HepG2 (cell line): ENCODE data around the gene TOP2B. TPM values are rescaled to one million over a fixed set of nuclear protein-coding genes. Genes with fewer than 3 reads are reported as not detected.

ENCODE experiments used
- ARNT2 ChIP-seq: sonication (generic); formaldehyde crosslinking; IDR thresholded peaks from 2 replicates; pipeline ENCODE4 v1.8.0; 2022; ENCODE audit warnings: mild to moderate bottlenecking, low read depth, missing genetic modification reagents, moderate library complexity
- BORCS8-MEF2B ChIP-seq: sonication (generic); formaldehyde crosslinking; IDR thresholded peaks from 2 replicates; pipeline ENCODE4 v1.8.0; 2022; ENCODE audit warnings: mild to moderate bottlenecking, missing genetic modification reagents
- KDM5B ChIP-seq: sonication (generic); formaldehyde crosslinking; IDR thresholded peaks from 2 replicates; pipeline ENCODE4 v1.4.0; 2020; ENCODE audit warnings: missing genetic modification reagents, mild to moderate bottlenecking, borderline replicate concordance
- KLF11 ChIP-seq: IDR thresholded peaks from 2 replicates; pipeline ENCODE4 v1.6.1; 2016; ENCODE audit warnings: missing compliant biosample characterization
- NR3C1 ChIP-seq: sonication (generic); formaldehyde crosslinking; IDR thresholded peaks from 2 replicates; pipeline ENCODE4 v1.4.0; 2020; ENCODE audit warnings: missing genetic modification reagents
- PHF5A ChIP-seq: IDR thresholded peaks from one replicate; pipeline ENCODE4 v1.6.1; 2018; ENCODE audit warnings: low read depth, missing genetic modification reagents; ENCODE audit not compliant: unreplicated experiment
- PHF8 ChIP-seq: sonication (generic); formaldehyde crosslinking; IDR thresholded peaks from 2 replicates; pipeline ENCODE4 v1.5.0; 2020; ENCODE audit warnings: missing genetic modification reagents
- RARA ChIP-seq: IDR thresholded peaks from 2 replicates; pipeline ENCODE4 v1.6.1; 2016; ENCODE audit warnings: missing genetic modification reagents, missing compliant biosample characterization
- SNAPC2 ChIP-seq: sonication (generic); formaldehyde crosslinking; IDR thresholded peaks from 2 replicates; pipeline ENCODE4 v1.8.1; 2022; ENCODE audit warnings: mild to moderate bottlenecking, missing genetic modification reagents
- TOPORS ChIP-seq: sonication (generic); formaldehyde crosslinking; IDR thresholded peaks from 2 replicates; pipeline ENCODE4 v1.8.0; 2023; ENCODE audit warnings: mild to moderate bottlenecking, missing genetic modification reagents
- ZFP82 ChIP-seq: sonication (generic); formaldehyde crosslinking; IDR thresholded peaks from 2 replicates; pipeline ENCODE4 v1.5.1; 2020; ENCODE audit warnings: mild to moderate bottlenecking, missing genetic modification reagents, borderline replicate concordance
- ZNF781 ChIP-seq: sonication (generic); formaldehyde crosslinking; IDR thresholded peaks from 2 replicates; pipeline ENCODE4 v1.5.1; 2020; ENCODE audit warnings: borderline replicate concordance, mild to moderate bottlenecking, missing genetic modification reagents; ENCODE audit errors: not compliant biosample characterization
- ZSCAN22 ChIP-seq: sonication (generic); formaldehyde crosslinking; IDR thresholded peaks from 2 replicates; pipeline ENCODE4 v1.4.0; 2020; ENCODE audit warnings: mild to moderate bottlenecking, missing genetic modification reagents
- polyA plus RNA-seq, 8 experiments: library from polyadenylated mRNA; depleted of rRNA in 3 of 8; stranded (reverse) in 7 of 8; unstranded in 1 of 8; fragments of >200 nt; fragmentation: Illumina TruSeq in 4 of 8; extraction: Trizol in 4 of 8; gene quantifications; 2 replicates each; pipeline versions ENCODE4 v1.2.1 to v1.2.3, GENCODE V29; 2011 to 2016; ENCODE audit warnings: low read depth in 4 of 8, missing spikeins in 1 of 8, mixed read lengths in 1 of 8; ENCODE audit not compliant: insufficient read depth in 1 of 8
- total RNA-seq, 5 experiments: library from RNA; depleted of rRNA; stranded (reverse); fragments of >200 nt; fragmentation: Illumina TruSeq; extraction: Trizol; gene quantifications; 2 replicates each; pipeline ENCODE4 v1.2.3, GENCODE V29; 2016; ENCODE audit warnings: low read depth in 1 of 5
- TF ChIP-seq, protein P1 (sequence below): sonication (generic); formaldehyde crosslinking; IDR thresholded peaks from 2 replicates; pipeline ENCODE4 v1.8.1; 2022; ENCODE audit warnings: low read depth, mild to moderate bottlenecking, missing genetic modification reagents
- TF ChIP-seq, protein P2 (sequence below): sonication (generic); formaldehyde crosslinking; IDR thresholded peaks from 2 replicates; pipeline ENCODE4 v1.4.0; 2020; ENCODE audit warnings: mild to moderate bottlenecking, missing genetic modification reagents
- TF ChIP-seq, protein P3 (sequence below): sonication (generic); formaldehyde crosslinking; IDR thresholded peaks from 2 replicates; pipeline ENCODE4 v1.4.0; 2020; ENCODE audit warnings: missing genetic modification reagents
- TF ChIP-seq, protein P4 (sequence below): IDR thresholded peaks from 2 replicates; pipeline ENCODE4 v1.6.1; 2012; ENCODE audit warnings: inconsistent platforms
- TF ChIP-seq, protein P5 (sequence below): sonication (generic); formaldehyde crosslinking; IDR thresholded peaks from 2 replicates; pipeline ENCODE4 v1.8.1; 2023; ENCODE audit warnings: missing genetic modification reagents, inconsistent platforms, borderline replicate concordance
- TF ChIP-seq, protein P6 (sequence below): sonication (generic); formaldehyde crosslinking; IDR thresholded peaks from 2 replicates; pipeline ENCODE4 v1.5.0; 2020; ENCODE audit warnings: mild to moderate bottlenecking, missing genetic modification reagents

Gene TOP2B
- total and polyA plus RNA-seq, 2 of the 13 experiments (the other 11 are each of a cell fraction or from before 2014, with no cell fraction given): 27.6 to 88.1 TPM

DNA sequence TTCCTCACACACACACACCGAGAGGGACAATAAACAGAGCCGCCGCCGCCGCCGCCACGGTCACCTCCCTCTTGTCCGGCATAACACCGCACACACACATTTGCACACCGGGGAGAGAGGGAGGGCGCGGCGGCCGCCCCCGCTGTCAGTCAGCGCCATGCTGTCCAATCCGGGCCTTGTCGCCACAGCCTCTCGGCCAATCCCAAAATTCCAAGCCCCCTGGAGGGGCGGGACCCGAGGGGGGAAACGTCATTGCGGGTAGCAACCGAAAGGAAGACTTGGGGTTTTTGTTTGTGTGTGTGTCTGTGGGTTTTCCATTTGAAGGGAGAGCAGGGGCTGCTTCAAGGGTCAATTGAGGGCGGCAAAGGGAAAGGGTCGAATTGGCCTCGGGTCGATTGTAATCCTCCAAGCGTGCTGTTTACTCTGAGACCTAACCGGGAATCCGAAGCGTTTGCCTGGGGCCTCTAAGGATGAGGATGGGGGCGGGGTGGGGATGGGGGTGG, at the start of gene TOP2B (continued):
- TF ChIP-seq, protein P1, sequence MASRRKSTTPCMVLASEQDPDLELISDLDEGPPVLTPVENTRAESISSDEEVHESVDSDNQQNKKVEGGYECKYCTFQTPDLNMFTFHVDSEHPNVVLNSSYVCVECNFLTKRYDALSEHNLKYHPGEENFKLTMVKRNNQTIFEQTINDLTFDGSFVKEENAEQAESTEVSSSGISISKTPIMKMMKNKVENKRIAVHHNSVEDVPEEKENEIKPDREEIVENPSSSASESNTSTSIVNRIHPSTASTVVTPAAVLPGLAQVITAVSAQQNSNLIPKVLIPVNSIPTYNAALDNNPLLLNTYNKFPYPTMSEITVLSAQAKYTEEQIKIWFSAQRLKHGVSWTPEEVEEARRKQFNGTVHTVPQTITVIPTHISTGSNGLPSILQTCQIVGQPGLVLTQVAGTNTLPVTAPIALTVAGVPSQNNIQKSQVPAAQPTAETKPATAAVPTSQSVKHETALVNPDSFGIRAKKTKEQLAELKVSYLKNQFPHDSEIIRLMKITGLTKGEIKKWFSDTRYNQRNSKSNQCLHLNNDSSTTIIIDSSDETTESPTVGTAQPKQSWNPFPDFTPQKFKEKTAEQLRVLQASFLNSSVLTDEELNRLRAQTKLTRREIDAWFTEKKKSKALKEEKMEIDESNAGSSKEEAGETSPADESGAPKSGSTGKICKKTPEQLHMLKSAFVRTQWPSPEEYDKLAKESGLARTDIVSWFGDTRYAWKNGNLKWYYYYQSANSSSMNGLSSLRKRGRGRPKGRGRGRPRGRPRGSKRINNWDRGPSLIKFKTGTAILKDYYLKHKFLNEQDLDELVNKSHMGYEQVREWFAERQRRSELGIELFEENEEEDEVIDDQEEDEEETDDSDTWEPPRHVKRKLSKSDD (CRISPR knock-in tag): no peak
- TF ChIP-seq, protein P2, sequence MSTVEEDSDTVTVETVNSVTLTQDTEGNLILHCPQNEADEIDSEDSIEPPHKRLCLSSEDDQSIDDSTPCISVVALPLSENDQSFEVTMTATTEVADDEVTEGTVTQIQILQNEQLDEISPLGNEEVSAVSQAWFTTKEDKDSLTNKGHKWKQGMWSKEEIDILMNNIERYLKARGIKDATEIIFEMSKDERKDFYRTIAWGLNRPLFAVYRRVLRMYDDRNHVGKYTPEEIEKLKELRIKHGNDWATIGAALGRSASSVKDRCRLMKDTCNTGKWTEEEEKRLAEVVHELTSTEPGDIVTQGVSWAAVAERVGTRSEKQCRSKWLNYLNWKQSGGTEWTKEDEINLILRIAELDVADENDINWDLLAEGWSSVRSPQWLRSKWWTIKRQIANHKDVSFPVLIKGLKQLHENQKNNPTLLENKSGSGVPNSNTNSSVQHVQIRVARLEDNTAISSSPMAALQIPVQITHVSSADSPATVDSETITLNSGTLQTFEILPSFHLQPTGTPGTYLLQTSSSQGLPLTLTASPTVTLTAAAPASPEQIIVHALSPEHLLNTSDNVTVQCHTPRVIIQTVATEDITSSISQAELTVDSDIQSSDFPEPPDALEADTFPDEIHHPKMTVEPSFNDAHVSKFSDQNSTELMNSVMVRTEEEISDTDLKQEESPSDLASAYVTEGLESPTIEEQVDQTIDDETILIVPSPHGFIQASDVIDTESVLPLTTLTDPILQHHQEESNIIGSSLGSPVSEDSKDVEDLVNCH: no peak
- TF ChIP-seq NR3C1 (CRISPR knock-in tag) (no peak), ZFP82 (CRISPR knock-in tag) (no peak), KLF11 (CRISPR knock-in tag) (no peak), KDM5B (CRISPR knock-in tag) (no peak), TOPORS (CRISPR knock-in tag) (no peak), ZNF781 (CRISPR knock-in tag) (no peak), PHF8 (CRISPR knock-in tag) (no peak; the same call in 1 of the 2 replicates), RARA (CRISPR knock-in tag) (0 out of 2 replicates have a peak, but pooled peaks have one; percentile 21), ZSCAN22 (CRISPR knock-in tag) (no peak), BORCS8-MEF2B (CRISPR knock-in tag) (peak; percentile 76), ARNT2 (CRISPR knock-in tag) (no peak), PHF5A (no peak), SNAPC2 (CRISPR knock-in tag) (0 out of 2 replicates have a peak, but pooled peaks have one; percentile 57)
- TF ChIP-seq, protein P3, sequence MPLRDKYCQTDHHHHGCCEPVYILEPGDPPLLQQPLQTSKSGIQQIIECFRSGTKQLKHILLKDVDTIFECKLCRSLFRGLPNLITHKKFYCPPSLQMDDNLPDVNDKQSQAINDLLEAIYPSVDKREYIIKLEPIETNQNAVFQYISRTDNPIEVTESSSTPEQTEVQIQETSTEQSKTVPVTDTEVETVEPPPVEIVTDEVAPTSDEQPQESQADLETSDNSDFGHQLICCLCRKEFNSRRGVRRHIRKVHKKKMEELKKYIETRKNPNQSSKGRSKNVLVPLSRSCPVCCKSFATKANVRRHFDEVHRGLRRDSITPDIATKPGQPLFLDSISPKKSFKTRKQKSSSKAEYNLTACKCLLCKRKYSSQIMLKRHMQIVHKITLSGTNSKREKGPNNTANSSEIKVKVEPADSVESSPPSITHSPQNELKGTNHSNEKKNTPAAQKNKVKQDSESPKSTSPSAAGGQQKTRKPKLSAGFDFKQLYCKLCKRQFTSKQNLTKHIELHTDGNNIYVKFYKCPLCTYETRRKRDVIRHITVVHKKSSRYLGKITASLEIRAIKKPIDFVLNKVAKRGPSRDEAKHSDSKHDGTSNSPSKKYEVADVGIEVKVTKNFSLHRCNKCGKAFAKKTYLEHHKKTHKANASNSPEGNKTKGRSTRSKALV (CRISPR knock-in tag): no peak
- TF ChIP-seq, protein P4, sequence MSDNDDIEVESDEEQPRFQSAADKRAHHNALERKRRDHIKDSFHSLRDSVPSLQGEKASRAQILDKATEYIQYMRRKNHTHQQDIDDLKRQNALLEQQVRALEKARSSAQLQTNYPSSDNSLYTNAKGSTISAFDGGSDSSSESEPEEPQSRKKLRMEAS: 0 out of 2 replicates have a peak, but pooled peaks have one; percentile 5
- TF ChIP-seq, protein P5, sequence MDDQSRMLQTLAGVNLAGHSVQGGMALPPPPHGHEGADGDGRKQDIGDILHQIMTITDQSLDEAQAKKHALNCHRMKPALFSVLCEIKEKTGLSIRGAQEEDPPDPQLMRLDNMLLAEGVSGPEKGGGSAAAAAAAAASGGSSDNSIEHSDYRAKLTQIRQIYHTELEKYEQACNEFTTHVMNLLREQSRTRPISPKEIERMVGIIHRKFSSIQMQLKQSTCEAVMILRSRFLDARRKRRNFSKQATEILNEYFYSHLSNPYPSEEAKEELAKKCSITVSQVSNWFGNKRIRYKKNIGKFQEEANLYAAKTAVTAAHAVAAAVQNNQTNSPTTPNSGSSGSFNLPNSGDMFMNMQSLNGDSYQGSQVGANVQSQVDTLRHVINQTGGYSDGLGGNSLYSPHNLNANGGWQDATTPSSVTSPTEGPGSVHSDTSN (CRISPR knock-in tag): peak; percentile 87; the same call in 1 of the 2 replicates
- TF ChIP-seq, protein P6, sequence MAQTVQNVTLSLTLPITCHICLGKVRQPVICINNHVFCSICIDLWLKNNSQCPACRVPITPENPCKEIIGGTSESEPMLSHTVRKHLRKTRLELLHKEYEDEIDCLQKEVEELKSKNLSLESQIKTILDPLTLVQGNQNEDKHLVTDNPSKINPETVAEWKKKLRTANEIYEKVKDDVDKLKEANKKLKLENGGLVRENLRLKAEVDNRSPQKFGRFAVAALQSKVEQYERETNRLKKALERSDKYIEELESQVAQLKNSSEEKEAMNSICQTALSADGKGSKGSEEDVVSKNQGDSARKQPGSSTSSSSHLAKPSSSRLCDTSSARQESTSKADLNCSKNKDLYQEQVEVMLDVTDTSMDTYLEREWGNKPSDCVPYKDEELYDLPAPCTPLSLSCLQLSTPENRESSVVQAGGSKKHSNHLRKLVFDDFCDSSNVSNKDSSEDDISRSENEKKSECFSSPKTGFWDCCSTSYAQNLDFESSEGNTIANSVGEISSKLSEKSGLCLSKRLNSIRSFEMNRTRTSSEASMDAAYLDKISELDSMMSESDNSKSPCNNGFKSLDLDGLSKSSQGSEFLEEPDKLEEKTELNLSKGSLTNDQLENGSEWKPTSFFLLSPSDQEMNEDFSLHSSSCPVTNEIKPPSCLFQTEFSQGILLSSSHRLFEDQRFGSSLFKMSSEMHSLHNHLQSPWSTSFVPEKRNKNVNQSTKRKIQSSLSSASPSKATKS: no peak
